PC-9 (cell line): ENCODE results near the gene SLC9A9.

Experiments
- CTCF ChIP-seq: fragments of 200-600 bp; sonication (generic); conservative IDR thresholded peaks from 2 replicates; pipeline ENCODE4 v1.6.1; 2017; ENCODE audit warnings: mixed run types, antibody characterized with exemption, mild to moderate bottlenecking, moderate library complexity
- EZH2 ChIP-seq: fragments of 200-600 bp; sonication (generic); IDR thresholded peaks from 2 replicates; pipeline ENCODE4 v1.8.0; 2017; ENCODE audit warnings: antibody characterized with exemption, low read depth

DNA sequence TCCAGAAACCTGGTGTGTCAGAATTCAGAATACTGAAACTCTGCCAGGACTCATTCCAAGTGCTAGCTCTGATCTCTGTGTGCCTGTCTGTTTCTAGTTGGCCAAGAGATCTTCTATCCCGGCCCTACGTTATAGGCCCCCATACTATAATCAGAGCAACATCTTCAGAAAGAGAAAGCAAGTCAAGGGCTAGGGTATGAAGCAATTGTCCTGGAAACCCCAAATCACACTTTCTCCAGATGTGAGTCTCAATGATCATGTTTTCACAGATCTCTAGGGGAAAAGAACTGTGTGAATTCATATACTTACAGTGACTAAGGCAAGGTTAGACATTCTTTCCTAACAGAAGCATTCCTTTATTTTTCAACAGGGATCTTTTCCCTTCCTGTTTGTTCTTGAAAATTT lies 309.7 kb downstream of the SLC9A9 start:
- TF ChIP-seq CTCF (no peak), EZH2 (no peak)
